Fibroblast of lung (primary cell): ENCODE data around the gene GPR157. TPM values are rescaled to one million over a fixed set of nuclear protein-coding genes. Genes with fewer than 3 reads are reported as not detected.
A peak's percentile ranks its signal among the peaks of the same experiment; 100 is the strongest.

Experiments used
- DNase-seq, 2 donors: peaks; one replicate each; pipeline versions ENCODE4 v3.0.0 to v3.0.0-alpha.2; 2010; ENCODE audit warnings: low read depth in 2 of 2
- H2AFZ ChIP-seq: 2 replicates; pipeline ENCODE4 v1.5.1; 2012; ENCODE audit warnings: low read length, control low read depth, inconsistent platforms
- H3K27ac ChIP-seq: 2 replicates; pipeline ENCODE4 v1.5.1; 2011; ENCODE audit warnings: low read length, control low read depth; ENCODE audit not compliant: insufficient read depth
- H3K27me3 ChIP-seq: 2 replicates; pipeline ENCODE4 v1.5.1; 2011; ENCODE audit warnings: mild to moderate bottlenecking, low read length; ENCODE audit not compliant: control insufficient read depth, insufficient read depth
- H3K36me3 ChIP-seq: 2 replicates; pipeline ENCODE4 v1.5.1; 2011; ENCODE audit warnings: low read length; ENCODE audit not compliant: control insufficient read depth, insufficient read depth
- H3K4me1 ChIP-seq: 2 replicates; pipeline ENCODE4 v1.5.1; 2011; ENCODE audit warnings: low read length; ENCODE audit not compliant: control insufficient read depth, insufficient read depth; ENCODE audit errors: extremely low read depth
- H3K4me2 ChIP-seq: 2 replicates; pipeline ENCODE4 v1.5.1; 2011; ENCODE audit warnings: low read length, control low read depth; ENCODE audit not compliant: insufficient read depth; ENCODE audit errors: extremely low read depth
- H3K4me3 ChIP-seq, 4 experiments: fragments of 200-600 bp in 1 of 4; sonication (generic) in 1 of 4; replicated peaks in 1 of 4; 2 replicates each; pipeline ENCODE4 v1.5.1; 2011 to 2016; ENCODE audit warnings: low read length in 4 of 4, low read depth in 3 of 4, mild to moderate bottlenecking in 3 of 4, control low read depth in 2 of 4, inconsistent platforms in 1 of 4, mixed read lengths in 1 of 4; ENCODE audit not compliant: insufficient read depth in 1 of 4; ENCODE audit errors: control extremely low read depth in 1 of 4
- H3K79me2 ChIP-seq: 2 replicates; pipeline ENCODE4 v1.5.1; 2012; ENCODE audit warnings: mild to moderate bottlenecking, low read length, inconsistent platforms; ENCODE audit not compliant: control insufficient read depth, insufficient read depth
- H3K9ac ChIP-seq: 2 replicates; pipeline ENCODE4 v1.5.1; 2011; ENCODE audit warnings: mild to moderate bottlenecking, low read length, control low read depth; ENCODE audit not compliant: insufficient read depth
- H3K9me3 ChIP-seq: 2 replicates; pipeline ENCODE4 v1.5.1; 2012; ENCODE audit warnings: low read depth, low read length; ENCODE audit not compliant: control insufficient read depth, insufficient read depth
- H4K20me1 ChIP-seq: 2 replicates; pipeline ENCODE4 v1.5.1; 2011; ENCODE audit warnings: low read length; ENCODE audit not compliant: control insufficient read depth, insufficient read depth; ENCODE audit errors: extremely low read depth
- EZH2 ChIP-seq: IDR thresholded peaks from 2 replicates; pipeline ENCODE4 v1.5.1; 2012; ENCODE audit warnings: low read length, control low read depth, mild to moderate bottlenecking; ENCODE audit errors: missing control alignments
- polyA plus RNA-seq, 2 donors: library from polyadenylated mRNA; depleted of rRNA in 1 of 2; stranded (reverse) in 1 of 2; unstranded in 1 of 2; fragments of >200 nt; gene quantifications; 2 replicates each; pipeline ENCODE4 v1.2.1, GENCODE V29; 2011 to 2012; ENCODE audit warnings: missing spikeins in 1 of 2
- total RNA-seq: library from RNA; depleted of rRNA; stranded (reverse); fragments of >200 nt; gene quantifications from 2 replicates; pipeline ENCODE4 v1.2.1, GENCODE V29; 2014
- TF ChIP-seq, protein P1 (sequence below), 2 donors: IDR thresholded peaks in 1 of 2; conservative IDR thresholded peaks in 1 of 2; 1 replicate in 1 of 2; 2 replicates in 1 of 2; pipeline ENCODE4 v1.5.1; 2011 to 2012; ENCODE audit warnings: low read length in 2 of 2, control low read depth in 1 of 2, inconsistent platforms in 1 of 2, low read depth in 1 of 2, mild to moderate bottlenecking in 1 of 2

The GPR157 gene
- total and polyA plus RNA-seq, 2 donors (not counting 1 experiment from before 2014, with no cell fraction given) = 0.82 to 3.1 TPM

DNA sequence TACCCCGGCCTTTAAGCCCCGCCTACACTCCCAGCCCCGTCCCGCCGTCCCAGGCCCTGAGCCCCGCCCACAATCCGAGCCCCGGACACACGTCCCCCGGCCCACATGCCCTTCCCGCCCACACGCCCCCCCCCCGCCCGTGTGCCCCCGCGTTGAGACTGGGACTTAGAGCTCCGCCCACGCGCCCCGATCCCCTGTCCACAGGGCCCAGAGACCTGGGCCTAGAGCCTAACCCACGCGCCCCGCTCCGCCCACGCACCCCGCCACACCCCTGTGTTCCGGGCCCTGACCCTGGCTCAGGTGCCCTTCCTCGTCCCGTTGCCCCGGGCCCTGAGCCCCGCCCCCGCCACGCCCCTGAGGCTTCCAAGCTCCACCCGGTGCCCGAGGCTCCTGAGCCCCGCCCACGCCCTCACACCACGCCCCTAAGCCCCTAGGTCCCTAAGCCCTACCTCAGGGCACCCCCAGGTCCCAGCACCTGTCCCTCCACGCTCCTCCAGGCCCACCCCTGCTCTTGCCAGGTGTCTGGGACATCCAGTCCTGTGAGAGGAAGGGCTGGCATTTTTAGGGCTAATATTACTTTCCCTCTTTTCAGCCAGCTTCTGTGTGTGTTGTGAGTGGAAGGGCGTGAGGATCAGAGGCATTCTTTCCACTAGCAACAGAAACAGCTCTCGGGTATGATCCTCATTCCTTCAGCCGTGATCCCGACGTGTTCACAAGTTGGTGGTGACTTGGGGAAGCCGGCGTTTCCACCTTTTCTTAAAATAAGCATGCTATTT, 552 bp upstream of the GPR157 start:
- no peaks in the 10 kb centered on the region for H3K27me3 ChIP-seq
- peaks cover 8% of the 10 kb centered on the region for H3K4me1 ChIP-seq
- no peaks in the 10 kb centered on the region for H4K20me1 ChIP-seq
- peak overlapping the region in 3 of 4 experiments; percentile 21 to 51 (median 27) for H3K4me3 ChIP-seq
- H2AFZ ChIP-seq = no peak overlapping the region
- H3K36me3 ChIP-seq = no peaks in the 10 kb centered on the region
- no peak for TF ChIP-seq EZH2
- TF ChIP-seq, protein P1, sequence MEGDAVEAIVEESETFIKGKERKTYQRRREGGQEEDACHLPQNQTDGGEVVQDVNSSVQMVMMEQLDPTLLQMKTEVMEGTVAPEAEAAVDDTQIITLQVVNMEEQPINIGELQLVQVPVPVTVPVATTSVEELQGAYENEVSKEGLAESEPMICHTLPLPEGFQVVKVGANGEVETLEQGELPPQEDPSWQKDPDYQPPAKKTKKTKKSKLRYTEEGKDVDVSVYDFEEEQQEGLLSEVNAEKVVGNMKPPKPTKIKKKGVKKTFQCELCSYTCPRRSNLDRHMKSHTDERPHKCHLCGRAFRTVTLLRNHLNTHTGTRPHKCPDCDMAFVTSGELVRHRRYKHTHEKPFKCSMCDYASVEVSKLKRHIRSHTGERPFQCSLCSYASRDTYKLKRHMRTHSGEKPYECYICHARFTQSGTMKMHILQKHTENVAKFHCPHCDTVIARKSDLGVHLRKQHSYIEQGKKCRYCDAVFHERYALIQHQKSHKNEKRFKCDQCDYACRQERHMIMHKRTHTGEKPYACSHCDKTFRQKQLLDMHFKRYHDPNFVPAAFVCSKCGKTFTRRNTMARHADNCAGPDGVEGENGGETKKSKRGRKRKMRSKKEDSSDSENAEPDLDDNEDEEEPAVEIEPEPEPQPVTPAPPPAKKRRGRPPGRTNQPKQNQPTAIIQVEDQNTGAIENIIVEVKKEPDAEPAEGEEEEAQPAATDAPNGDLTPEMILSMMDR (conservative IDR thresholded peaks at IDR 0.05 in 1 of 2, IDR thresholded peaks at IDR 0.05 in 1 of 2; ENCODE audit: low read depth in 1 of 2, low read length in 2 of 2) = no peak
- H3K27ac ChIP-seq = no peak overlapping the region
- H3K9me3 ChIP-seq = no peaks in the 10 kb centered on the region
- DNase-seq = peak in 1 of 2 donors; percentile 43
- H3K79me2 ChIP-seq = no peaks in the 10 kb centered on the region
- H3K9ac ChIP-seq = no peak overlapping the region
- H3K4me2 ChIP-seq = no peak overlapping the region

- peak overlapping the region; percentile 84 for H3K4me2 ChIP-seq
- H4K20me1 ChIP-seq = no peaks in the 10 kb centered on the region
- peak overlapping the region; percentile 78 for H2AFZ ChIP-seq
- TF ChIP-seq, protein P1 (conservative IDR thresholded peaks at IDR 0.05 in 1 of 2, IDR thresholded peaks at IDR 0.05 in 1 of 2; ENCODE audit: low read depth in 1 of 2, low read length in 2 of 2) = no peak
- no peak for TF ChIP-seq EZH2
- no peak for DNase-seq
- H3K9me3 ChIP-seq = no peaks in the 10 kb centered on the region
- peaks cover 8% of the 10 kb centered on the region for H3K4me1 ChIP-seq
- no peaks in the 10 kb centered on the region for H3K27me3 ChIP-seq
- no peaks in the 10 kb centered on the region for H3K79me2 ChIP-seq
- peak overlapping the region; percentile 54 to 66 (median 64) for H3K4me3 ChIP-seq
- peak overlapping the region; percentile 57 for H3K9ac ChIP-seq
- H3K27ac ChIP-seq = peak overlapping the region; percentile 20
- H3K36me3 ChIP-seq = no peaks in the 10 kb centered on the region
These were observed 759 bp downstream of the GPR157 start for GRCh38 chr1:9128166-9128519.

DNA sequence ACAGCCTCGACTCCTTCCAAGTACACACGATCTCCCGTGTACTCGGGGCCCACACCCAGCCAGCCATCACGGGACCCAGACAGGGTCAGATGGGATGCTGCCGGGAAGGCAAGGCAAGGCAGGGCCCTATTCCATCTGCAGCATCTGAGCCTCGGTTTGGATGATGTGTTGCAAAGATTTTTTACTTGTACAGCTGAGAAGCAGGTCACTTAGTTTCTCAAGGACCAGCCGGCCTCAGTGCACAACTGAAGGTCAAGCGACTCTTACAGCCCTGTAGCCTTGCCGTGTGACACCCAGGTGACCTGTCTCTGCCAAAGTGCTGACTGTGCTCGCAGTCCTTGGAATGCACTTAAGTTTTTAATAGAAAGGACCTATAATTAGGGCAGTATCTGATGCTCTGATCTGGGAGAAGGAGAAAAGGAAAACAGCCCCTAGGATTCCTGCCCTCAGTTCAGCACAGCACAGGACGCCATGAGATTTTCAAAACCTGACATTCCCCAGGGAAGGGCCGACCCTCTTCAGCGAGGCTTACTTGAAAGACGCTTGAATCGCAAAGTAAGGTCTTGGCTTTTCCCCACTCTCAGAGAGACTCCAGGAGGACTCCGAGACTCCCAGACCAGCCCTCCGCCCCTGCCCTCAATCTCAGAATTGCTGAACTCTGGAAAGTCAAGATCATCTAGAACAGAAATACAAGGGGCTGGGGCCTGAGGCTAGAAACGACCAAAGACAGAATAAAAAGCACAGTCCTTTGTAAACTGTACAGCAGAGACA, 1.3 kb downstream of the GPR157 start:
- Histone ChIP-seq H2AFZ (no peak overlapping the region), H3K4me1 (peaks cover 8% of the 10 kb centered on the region), H3K79me2 (no peaks in the 10 kb centered on the region), H3K4me2 (peak overlapping the region; percentile 84), H3K9me3 (no peaks in the 10 kb centered on the region), H3K27ac (no peak overlapping the region), H3K9ac (peak overlapping the region; percentile 57), H3K4me3 (peak overlapping the region; percentile 54 to 66 (median 64)), H4K20me1 (no peaks in the 10 kb centered on the region), H3K36me3 (no peaks in the 10 kb centered on the region), H3K27me3 (no peaks in the 10 kb centered on the region)
- TF ChIP-seq, protein P1 (conservative IDR thresholded peaks at IDR 0.05 in 1 of 2, IDR thresholded peaks at IDR 0.05 in 1 of 2; ENCODE audit: low read depth in 1 of 2, low read length in 2 of 2) = no peak
- TF ChIP-seq EZH2 = no peak
- no peak for DNase-seq
